Measurements from ENCODE around the gene RAB7A.

Gene RAB7A

GRCh38 chr3:128683957-128684356 lies 42.0 kb upstream of the RAB7A start:
- no peaks in the 10 kb centered on the region for H3K9me3 ChIP-seq (ENCODE audit: control insufficient read depth, low read length)
- no peak overlapping the region for H3K27ac ChIP-seq
- H3K4me3 ChIP-seq (ENCODE audit: low read depth, low read length) = no peak overlapping the region
- no peak overlapping the region for H3K9ac ChIP-seq
- no peaks in the 10 kb centered on the region for H3K79me2 ChIP-seq
- H3K4me2 ChIP-seq (ENCODE audit: low read length) = no peak overlapping the region
- H3K4me1 ChIP-seq = peaks cover 2% of the 10 kb centered on the region
- no peak overlapping the region for H2AFZ ChIP-seq
- H3K36me3 ChIP-seq (ENCODE audit: control insufficient read depth, insufficient read depth, low read length) = no peaks in the 10 kb centered on the region
- H3K27me3 ChIP-seq (ENCODE audit: control insufficient read depth, insufficient read depth, low read length) = no peaks in the 10 kb centered on the region
- TF ChIP-seq, protein P1, sequence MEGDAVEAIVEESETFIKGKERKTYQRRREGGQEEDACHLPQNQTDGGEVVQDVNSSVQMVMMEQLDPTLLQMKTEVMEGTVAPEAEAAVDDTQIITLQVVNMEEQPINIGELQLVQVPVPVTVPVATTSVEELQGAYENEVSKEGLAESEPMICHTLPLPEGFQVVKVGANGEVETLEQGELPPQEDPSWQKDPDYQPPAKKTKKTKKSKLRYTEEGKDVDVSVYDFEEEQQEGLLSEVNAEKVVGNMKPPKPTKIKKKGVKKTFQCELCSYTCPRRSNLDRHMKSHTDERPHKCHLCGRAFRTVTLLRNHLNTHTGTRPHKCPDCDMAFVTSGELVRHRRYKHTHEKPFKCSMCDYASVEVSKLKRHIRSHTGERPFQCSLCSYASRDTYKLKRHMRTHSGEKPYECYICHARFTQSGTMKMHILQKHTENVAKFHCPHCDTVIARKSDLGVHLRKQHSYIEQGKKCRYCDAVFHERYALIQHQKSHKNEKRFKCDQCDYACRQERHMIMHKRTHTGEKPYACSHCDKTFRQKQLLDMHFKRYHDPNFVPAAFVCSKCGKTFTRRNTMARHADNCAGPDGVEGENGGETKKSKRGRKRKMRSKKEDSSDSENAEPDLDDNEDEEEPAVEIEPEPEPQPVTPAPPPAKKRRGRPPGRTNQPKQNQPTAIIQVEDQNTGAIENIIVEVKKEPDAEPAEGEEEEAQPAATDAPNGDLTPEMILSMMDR (IDR thresholded peaks at IDR 0.05) = no peak

GRCh38 chr3:128684986-128685726 lies 40.8 kb upstream of the RAB7A start:
- no peak overlapping the region for H3K27ac ChIP-seq
- no peak overlapping the region for H3K4me3 ChIP-seq (ENCODE audit: low read depth, low read length)
- no peaks in the 10 kb centered on the region for H3K27me3 ChIP-seq (ENCODE audit: control insufficient read depth, insufficient read depth, low read length)
- no peak overlapping the region for H3K9ac ChIP-seq
- H3K4me2 ChIP-seq (ENCODE audit: low read length) = no peak overlapping the region
- H3K79me2 ChIP-seq = no peaks in the 10 kb centered on the region
- H3K4me1 ChIP-seq = peaks cover 2% of the 10 kb centered on the region
- no peaks in the 10 kb centered on the region for H3K36me3 ChIP-seq (ENCODE audit: control insufficient read depth, insufficient read depth, low read length)
- H2AFZ ChIP-seq = no peak overlapping the region
- TF ChIP-seq, protein P1 (IDR thresholded peaks at IDR 0.05) = no peak
- no peaks in the 10 kb centered on the region for H3K9me3 ChIP-seq (ENCODE audit: control insufficient read depth, low read length)

DNA sequence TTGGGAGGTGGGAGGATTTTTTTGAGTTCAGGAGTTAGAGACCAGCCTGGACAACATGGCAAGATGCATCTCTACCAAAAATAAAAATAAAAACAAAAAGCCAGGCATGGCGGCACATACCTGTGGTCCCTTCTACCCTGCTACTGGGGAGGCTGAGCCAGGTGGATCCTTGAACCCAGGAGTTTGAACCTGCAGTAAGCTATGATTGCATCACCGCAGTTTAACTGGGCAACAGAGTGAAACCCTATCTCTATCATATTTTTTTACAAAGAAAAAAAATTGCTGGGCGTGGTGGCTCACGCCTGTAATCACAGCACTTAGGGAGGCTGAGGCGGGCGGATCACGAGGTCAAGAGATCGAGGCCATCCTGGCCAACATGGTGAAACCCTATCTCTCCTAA lies 39.5 kb upstream of the RAB7A start:
- Histone ChIP-seq H3K27ac (no peak overlapping the region), H3K9ac (no peak overlapping the region), H3K9me3 (ENCODE audit: control insufficient read depth, low read length) (no peaks in the 10 kb centered on the region), H3K4me1 (no peaks in the 10 kb centered on the region), H3K27me3 (ENCODE audit: control insufficient read depth, insufficient read depth, low read length) (no peaks in the 10 kb centered on the region), H3K4me2 (ENCODE audit: low read length) (no peak overlapping the region), H3K79me2 (no peaks in the 10 kb centered on the region), H3K4me3 (ENCODE audit: low read depth, low read length) (no peak overlapping the region), H3K36me3 (ENCODE audit: control insufficient read depth, insufficient read depth, low read length) (no peaks in the 10 kb centered on the region), H2AFZ (no peak overlapping the region)
- TF ChIP-seq, protein P1 (IDR thresholded peaks at IDR 0.05) = no peak

GRCh38 chr3:128689060-128689459 lies 36.9 kb upstream of the RAB7A start:
- H3K36me3 ChIP-seq (ENCODE audit: control insufficient read depth, insufficient read depth, low read length) = no peaks in the 10 kb centered on the region
- H3K27ac ChIP-seq = no peak overlapping the region
- H3K27me3 ChIP-seq (ENCODE audit: control insufficient read depth, insufficient read depth, low read length) = no peaks in the 10 kb centered on the region

More at GRCh38 chr3:128689060-128689459, 36.9 kb upstream of the RAB7A start:
- no peak overlapping the region for H3K9ac ChIP-seq
- TF ChIP-seq, protein P1 (IDR thresholded peaks at IDR 0.05) = no peak
- no peak overlapping the region for H3K4me2 ChIP-seq (ENCODE audit: low read length)
- no peak overlapping the region for H2AFZ ChIP-seq
- no peaks in the 10 kb centered on the region for H3K4me1 ChIP-seq
- H3K9me3 ChIP-seq (ENCODE audit: control insufficient read depth, low read length) = no peaks in the 10 kb centered on the region
- no peaks in the 10 kb centered on the region for H3K79me2 ChIP-seq
- H3K4me3 ChIP-seq (ENCODE audit: low read depth, low read length) = no peak overlapping the region

Measured in parathyroid adenoma (tissue), 2 donors.